ENCODE results near the gene MTUS2.

DNA sequence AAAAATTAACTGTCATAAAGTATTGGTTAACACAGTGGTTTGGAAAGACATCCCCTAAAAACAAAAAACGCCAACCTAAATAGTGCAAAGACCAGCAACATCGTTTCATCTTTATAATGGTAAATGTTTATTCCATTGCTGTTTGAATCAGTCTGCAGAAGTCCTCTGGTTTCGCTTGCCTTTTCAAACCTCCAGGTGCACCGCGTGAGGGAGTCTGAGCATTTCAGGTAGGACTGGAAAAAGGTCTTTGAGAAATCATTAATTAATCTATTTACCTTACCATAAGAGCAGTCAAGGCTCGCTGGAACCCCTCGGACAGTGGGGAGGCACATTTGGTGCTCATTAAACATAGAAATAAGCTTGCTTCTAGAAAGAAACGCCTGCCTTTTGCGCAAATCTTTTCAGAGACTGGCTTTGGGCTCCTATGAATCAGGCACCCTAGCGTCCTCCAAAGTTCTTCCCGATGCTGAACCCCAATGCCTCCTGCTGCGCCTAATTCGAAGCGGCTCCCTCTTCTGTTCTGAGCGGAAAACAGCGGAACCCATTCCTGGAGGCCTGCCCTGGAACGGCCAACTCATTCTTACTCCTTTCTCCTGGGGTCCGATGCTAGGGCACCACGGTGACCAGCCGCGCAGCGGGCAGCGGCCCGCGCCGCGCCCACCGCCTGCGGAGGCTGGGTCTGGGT is 951 bp upstream of the MTUS2 start:
- TF ChIP-seq POLR2A (IDR thresholded peaks at IDR 0.05; ENCODE audit: low read length) (no peak), GATA1 (IDR thresholded peaks at IDR 0.05; ENCODE audit: low read depth, low read length) (no peak)

All from erythroblast (primary cell).